NCI-H1694 treated with DMSO at 0.1 percent for 48 hours (cell line): ENCODE data around the gene CRK.
A peak's percentile ranks its signal among the peaks of the same experiment; 100 is the strongest.

ENCODE experiments used
- DNase-seq: peaks from one replicate; lab custom pipeline; 2025; lab: John Stamatoyannopoulos, UW

The CRK gene

DNA sequence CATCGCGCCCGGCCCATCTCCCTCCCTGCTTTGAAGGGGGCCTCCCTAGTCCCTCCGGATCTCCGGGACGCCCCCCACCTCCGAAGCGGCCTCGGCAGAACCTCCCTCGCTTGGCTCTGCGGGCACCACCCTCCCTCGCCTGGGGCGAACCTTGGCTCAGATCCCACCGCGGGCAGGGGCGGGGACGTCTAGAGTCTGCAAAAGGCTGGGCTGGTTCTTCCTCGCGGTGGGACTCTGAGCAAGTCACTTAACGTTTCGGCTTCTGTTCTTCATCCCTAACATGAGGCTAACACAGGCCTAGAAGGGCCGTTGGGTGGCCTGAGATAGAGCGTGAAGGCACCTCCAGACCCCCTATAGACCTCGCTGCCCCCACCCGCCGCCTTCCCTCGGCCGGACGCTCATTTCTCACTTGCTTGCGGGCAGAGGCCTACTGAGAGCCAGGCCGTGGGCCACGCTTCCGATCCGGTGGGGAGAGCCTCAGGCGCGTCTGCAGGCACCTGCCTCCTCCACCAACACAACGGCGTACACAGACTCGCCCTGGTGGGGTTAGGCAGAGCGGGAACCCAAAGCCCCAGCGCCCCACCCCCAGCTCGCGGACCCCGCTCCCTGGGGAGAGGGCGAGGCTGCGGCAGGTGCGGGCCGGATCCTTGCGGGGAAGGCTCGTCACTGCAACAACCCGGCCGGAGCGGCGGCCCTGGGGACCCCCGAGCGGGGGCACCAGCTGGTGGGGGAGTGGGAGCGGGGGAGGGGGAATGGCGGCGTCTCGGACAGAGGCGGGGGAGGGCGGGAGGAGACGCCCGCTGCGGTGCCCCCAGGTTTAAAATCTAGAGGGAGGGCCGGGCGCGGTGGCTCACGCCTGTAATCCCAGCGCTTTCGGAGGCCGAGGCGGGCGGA lies 31.0 kb upstream of the CRK start:
- no peak for DNase-seq

DNA sequence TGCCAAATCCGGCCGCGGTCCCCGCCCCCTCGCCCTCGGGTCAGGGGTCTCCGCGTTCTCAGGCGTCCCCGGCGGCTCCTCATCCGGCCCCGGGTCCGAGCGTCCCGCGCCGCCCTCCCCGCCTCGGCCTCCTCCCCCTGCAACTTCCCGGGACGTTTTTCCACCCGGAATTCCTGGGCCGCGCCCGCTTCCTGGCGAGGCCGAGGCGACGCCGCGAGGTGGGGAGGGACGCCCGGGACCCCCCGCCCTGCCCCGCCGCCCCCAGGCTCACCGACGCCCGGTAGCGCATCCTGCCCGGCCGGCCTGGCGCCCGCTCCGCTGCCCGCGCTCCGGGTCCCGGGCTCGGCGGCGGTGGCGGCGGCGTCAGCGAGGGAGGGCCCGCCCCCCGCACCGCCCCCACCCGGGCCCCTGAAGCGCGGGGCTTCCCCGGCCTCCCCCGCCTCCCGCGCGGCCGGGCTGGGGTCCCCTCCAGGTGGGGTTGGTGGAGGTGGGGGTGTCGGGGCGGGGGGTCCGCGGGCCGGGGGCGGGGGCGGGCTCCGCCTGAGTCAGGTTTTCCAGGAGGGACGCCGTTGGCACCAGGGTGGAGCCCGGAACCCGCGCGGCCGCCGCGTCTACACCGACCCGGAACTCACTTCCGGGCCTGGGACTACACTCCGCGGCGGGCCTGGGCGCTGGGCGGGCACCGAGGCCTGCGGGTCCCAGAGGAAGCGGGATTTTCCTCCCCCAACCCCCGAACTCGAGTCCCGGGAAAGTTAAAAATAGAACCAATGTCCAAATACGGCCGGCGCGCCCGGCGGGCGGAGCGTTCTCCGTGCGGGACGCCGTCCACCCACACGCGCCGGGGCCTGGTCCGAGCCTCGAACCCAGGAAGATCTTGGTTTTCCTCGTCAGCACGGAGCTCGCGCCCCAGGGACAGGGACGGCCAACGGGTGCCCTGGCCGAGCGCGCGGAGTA lies 29.7 kb upstream of the CRK start:
- DNase-seq = peak; percentile 19

DNA sequence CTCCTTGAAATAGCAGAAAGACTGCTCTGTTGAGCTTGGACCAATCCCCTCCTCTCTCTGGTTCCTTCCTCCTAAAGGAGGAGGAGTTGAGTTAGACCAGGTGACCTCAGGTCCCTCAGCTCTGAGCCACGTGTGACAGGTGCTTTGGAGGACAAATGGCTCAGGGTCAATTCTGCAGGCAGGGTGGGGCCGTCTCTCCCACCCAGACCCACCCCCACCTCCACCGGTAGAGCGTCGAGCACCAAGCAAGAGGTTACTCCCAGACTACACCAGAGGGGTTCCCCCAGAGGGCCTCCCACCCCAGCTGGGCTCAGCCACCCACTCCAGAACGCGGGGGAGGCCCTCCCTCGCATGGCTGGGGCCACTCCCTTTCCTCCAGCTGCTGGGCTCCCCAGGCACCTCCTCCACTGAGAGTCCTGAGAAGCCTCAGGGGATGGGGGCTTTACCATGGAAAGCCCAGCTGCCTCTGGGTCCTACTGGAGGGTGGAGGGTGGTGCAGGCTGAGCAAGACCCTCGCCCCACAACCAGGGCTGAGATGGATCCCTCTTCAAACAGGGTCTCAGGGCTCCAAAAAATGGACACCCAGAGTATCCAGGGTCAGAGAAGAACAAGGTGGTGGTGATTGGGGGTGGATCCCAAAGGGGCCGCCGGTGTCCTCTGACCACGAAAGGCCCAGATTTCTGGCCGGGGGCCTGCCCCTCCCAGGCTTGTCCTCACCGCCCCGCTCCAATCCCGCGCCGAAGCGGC lies 28.8 kb upstream of the CRK start:
- peak; percentile 22 for DNase-seq

DNA sequence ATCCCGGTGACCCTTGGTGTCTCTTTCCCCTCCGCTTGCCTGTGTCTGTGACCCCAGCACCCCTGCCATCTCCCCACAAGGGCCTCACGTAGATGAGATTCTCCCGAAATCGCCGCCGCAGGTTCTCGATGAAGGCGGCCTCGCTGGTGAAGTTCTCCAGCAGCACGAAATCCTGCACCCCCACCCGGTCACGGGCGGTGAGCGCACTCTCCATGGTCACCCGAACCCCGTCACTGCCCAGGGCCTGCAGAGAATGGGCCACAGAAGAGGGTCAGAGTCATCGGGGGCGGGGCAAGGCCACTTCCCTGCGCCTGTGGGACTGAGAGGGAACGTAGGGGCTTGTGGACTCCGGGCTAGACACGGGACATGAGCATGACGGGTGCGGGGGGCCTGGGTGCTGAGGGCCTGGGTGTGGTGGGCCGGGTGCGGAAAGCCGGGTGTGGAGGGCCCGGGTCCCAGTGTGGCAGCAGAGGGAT lies 28.1 kb upstream of the CRK start:
- DNase-seq = no peak

DNA sequence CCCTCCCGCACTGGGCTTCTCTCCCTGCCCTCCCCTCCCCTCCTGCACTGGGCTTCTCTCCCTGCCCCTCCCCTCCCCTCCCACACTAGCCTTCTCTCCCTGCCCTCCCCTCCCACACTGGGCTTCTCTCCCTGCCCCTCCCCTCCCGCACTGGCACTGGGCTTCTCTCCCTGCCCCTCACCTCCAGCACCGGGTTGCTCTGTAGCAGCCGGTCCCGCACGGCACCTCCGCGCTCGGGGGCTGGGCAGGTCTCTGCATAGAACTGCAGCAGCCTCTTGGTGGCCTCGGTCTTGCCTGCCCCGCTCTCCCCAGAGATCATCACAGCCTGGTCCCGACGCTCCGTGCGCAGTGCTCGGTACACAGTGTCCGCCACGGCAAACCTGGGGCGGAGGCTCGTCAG lies 26.6 kb upstream of the CRK start:
- DNase-seq = no peak

DNA sequence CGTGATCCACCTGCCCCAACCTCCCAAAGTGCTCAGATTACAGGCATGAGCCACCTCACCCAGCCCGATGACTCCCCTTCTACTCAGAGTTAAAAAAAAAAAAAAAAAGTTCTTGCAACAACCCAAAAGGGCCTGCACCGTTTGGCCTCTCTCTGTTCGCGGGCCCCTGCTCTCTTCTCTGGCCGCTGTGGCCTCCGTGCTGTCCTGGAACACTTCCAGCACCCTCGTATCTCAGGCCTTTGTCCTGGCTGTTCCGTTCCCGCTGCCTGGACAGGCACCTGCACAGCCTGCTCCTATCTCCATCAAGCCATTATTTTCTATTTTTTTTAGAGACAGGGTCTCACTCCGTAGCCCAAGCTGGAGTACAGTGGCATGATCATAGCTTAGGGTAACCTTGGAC lies 25.7 kb upstream of the CRK start:
- no peak for DNase-seq

DNA sequence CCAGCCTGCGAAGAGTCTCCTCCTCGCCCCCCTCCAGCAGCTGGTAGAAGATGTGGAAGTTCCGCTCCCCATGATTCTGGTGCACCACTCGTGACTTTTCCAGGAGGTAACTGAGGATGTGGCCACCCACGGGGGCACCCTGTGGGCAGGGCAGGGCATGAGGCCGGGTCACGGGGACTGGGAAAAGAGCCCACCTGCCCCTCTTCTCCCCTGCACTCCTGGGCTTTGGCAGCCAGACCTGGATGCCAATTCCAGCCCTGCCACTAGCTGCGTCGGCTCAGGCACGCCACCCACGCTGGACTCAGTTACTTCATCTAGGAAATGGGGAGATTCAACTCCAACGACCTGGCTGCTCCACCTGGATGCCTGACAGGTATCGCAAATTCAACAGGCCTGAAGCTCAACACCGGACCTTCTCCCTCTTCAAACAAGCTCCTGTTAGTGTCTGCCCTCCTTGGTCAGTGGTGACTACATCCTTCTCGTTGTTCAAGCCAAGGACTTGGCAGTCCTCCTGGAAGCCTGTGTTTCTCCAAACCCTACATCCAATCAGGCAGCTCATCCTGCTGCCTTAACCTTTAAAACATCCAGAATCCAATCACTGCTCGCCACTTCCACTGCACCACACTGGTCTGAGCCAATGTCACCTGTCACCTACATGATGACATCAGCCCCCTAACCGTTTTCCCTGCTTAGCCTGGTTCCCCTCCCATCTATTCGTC lies 24.9 kb upstream of the CRK start:
- no peak for DNase-seq

DNA sequence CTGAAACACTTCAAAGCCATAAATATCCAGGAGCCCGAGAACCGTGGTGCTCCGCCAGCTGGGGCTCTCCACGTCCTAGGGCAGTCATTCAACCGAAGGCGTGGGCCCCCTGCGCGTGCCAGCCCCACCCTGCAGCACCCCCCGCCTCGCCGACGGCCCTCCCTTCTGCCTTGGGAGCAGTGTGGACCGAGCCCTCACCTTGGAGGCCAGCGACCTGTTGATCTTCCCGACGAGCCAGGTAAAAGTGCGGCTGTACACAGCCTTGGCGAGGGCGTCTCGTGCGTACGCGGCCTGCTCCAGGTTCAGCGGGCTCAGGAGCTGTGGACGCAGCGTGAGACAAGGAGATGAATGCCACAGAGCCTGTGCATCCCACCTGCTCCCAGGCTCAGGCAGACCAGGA lies 22.4 kb upstream of the CRK start:
- DNase-seq = no peak

DNA sequence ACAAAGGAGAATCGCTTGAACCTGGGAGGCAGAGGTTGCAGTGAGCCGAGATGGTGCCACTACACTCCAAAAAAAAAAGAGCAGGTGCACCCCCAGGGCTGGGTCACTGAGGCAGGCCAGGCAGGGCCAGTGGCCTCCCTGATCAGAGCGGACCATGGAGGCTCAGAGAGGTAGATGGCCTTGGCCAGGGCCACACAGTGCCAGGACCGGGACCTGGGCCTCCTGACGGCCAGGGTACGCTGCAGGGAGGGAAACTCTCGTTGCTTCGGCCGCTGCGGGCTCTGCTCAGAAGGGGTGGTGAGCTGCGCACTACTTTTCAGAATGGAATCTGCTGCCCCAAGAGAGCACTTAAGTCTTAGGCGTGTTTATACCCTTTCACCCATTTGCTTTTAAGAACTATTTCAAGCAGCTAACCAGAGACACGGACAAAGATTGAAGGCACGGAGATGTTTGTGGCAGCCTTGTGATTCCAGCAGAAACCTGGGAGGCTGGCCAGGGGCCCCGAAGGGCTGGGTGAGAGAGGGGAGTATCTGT lies 19.4 kb upstream of the CRK start:
- no peak for DNase-seq

DNA sequence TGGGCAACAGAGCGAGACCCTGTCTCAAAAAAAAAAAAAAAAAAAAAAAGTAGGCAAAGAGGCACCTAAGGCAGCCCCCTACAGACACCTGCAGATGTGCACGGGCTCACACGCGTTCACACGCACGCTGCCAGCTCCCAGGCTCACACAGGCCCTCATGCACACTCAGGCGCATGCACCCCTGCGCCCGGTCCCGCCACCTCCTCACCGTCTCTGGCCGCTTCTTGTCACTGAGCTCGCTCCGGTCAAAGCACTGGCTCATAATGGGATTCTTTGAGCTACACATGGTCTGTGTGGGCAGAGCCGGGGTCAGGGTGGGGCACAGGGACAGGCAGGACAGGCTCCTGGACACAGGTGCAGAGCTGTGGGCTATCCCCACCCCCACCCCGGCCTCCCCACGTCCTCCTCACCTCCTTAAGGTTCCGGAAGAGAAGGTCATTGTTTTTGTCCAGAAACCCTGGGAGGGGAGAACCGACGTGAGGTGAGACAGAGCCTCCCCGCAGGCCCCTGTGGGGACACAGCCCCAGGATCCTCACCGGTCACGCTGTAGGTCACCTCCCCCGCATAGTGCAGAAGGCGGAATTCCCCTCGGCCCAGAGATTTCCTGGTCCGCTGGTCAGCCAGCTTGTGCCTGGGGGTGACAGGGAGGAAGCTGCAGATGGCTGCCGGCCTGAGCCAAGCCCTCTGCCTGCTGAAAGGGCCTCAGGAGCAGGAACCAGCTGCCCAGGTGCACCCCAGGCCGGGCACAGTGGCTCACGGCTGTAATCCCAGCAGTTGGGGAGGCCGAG lies 18.6 kb upstream of the CRK start:
- no peak for DNase-seq

DNA sequence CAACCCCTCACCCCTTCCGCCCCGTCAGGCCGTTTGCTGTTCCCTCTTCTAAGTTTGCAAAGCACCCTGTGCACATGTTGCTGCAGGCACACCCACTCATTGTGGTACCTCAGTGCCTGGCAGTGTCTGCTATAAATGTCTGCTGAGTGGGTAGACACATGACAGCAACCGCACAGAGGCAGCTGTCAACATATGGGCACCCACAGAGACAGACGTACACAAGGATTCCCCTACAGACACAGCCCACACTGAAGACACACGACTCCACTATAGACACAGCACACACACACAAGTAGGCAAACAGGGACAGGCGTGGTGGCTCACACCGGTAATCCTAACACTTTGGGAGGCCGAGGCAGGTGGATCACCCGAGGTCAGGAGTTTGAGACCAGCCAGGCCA lies 17.8 kb upstream of the CRK start:
- no peak for DNase-seq

DNA sequence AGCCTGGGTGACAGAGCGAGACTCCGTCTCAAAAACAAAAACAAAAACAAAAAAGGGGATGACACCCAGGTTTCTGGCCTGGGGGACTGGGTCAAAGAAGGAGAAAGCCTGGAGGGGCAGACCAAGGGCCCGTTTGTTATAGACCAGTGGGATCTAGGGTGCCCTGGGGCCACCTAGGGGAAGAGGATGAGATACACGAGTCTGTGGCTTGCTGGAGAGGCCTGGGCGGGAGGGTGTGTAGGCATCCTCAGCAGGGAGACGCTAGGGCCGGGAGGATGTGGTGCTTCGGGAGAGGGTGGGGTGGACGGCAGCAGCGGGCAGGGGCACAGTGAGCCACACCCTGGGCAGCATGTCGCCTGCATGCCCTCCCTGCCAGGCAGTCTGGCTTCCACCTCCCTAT lies 17.1 kb upstream of the CRK start:
- no peak for DNase-seq

DNA sequence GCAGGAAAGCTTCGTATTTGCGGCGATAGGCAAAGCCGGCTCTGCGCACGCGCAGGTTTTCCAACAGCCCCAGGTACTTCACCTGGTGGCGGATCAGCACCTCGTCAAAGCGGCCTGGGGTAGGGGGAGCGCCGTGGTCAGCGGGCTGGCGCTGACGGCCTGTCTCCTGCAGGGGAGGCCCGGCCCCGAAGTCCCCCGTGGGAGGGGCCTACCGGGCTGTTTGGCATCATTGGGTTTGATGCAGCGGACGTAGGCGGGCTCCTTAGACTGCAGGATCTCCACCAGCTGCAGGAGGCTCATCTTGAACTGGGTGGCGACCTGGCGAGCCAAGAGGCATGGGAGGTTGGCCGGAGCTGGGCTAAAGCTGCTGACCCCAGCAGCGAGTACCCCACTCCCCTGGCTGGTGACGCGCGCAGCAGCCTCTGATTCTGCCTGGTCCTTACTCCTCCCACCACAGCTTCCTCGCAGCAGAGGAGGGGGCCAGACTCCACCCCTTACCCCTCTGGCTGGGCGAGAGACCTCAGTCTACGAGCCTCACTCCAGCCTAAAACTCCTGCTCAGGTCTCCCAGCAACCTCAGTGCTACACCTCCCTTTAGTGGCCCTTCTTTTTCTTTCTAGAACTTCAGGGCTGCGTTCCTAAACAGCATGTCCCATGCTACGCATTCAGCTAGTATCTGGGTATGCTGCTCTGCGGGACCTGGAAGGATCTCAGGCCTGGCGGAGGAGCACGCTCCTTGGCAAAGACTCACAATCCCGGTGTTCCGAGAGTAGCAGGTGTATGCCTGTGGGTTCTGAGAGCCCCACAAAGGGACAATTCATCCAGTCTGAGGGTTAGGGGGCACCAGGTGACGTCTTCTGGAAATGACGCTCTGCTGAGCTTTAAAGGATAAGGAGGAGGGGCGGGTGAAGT lies 16.1 kb upstream of the CRK start:
- no peak for DNase-seq

DNA sequence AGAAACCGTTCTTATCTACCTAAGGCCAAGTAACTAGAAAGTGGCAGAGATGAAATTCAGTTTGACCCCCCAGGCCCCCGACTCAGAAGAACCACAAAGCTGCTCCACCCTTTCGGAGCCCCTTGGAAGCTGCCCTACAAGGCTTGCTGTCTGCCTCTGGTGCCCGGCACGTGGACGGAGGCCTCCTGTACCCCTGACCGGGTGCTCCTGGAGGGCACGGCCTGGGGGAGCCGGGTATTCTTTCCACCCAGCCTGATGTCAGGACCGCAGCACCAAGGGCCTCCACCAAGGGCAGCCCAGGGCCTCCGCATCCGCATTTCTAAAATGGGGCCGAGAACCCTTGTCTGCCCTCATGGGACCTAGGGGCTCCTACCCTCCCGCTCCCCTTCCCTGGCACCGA lies 15.5 kb upstream of the CRK start:
- DNase-seq = no peak

DNA sequence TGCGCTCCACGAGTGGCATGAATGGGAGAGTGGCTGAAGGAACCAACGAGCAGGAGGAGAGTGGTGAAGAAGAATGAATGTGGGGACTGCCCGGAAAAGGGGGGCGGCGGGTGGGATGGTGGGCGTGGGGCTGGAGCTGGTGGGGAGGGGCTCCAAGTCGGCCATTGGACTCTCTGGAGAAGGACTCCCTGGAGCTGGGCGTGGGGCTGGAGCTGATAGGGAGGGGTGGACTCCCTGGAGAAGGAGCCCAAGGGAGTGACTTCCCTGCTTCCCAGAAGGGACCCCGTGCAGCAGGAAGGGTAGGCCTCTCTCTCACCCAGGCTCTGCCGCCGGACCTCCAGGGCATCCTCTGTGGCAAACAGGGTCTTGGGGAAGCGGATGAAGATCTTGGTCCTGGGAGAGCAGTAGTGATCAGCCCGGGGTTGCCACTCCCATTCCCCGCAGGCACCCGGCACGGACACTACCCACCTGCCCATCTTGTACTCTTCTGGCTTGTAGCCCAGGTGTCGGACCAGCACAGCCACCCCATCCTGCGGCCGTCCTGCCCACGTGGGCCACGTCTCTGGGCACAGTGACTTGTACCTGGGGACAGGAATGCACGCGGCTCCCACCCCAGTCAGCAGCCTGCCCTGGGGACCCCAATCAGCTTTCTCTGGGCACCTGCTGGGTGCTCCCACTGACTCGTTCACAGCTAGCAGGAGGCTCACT lies 14.9 kb upstream of the CRK start:
- DNase-seq = no peak

DNA sequence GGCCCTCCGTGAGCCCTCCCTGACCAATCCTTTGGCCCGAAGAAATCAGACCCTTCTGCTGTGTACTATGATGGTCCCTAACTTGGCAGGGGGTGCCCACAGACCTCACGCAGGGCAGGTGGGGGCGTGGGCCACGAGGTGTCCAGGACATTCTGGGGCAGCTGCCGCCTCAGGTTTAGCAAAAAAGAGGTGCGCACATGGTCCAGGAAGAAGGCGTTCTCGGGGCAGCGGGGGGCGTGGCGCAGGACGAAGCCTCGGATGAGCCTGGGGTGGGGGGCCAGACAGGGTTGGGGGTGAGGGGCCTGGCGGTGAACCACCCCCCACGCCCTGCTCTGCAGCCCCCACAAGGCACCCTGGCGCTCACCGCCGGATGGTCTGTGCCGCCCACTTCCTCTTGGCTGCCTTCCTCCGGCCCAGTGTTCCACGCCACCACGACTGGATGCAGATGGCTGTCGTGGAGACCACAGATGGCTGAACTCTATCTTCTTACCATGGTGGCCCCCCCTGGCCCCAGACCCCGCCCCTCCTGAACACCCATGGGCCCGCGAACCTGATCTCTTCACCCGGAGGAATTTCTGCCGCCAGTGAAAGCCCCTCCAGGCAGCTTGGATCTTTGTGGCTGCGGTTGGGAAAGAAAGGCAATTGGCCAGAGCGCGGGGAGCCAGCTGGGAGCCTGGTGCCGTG lies 14.2 kb upstream of the CRK start:
- no peak for DNase-seq

DNA sequence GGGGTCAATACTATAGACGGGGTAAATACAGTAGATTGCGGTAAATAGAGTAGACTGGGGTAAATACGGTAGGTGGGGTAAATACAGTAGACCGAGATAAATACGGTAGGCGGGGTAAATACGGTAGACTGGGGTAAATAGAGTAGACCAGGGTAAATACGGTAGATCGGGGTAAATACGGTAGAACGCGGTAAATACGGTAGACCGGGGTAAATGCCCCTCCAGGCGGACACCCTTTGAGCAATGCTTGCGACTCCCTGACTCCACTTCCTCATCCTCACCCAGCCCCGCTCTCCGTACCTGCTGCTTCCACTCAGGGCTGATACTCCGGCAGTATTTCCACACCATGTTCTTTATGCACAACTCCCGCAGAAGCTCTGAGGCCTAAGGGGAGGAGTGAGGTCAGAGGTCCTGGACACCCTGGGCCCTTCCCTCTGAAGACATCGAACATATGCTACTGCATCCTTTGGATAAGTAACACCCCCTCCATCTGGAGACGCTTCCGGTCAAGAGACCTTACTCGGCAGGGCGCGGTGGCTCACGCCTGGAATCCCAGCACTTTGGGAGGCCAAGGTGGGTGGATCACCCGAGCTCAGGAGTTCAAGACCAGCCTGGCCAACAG lies 13.3 kb upstream of the CRK start:
- DNase-seq = no peak
